GM18526 (cell line): Measurements from ENCODE around the gene BRCA2.

Experiments used
- POLR2A ChIP-seq: IDR thresholded peaks from 3 replicates; pipeline ENCODE4 v1.6.1; 2011; ENCODE audit not compliant: insufficient read length; ENCODE audit errors: extremely low read depth

Gene BRCA2

GRCh38 chr13:32408296-32409000 lies 93.1 kb downstream of the BRCA2 start:
- no peak for TF ChIP-seq POLR2A

DNA sequence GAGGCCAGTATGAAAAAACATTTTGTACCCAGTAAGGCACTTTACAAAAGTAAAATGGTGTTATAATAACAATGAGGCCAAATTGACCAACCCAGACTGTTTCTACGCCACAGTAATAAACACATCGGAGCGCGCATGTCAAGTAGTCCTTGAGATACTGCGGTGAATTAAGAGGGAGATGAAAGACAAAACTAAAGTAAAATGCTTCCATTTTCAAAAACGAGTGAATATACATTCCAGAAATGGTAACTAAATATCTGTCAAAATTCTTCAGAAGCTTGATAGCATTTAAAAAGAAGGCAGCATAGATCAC lies 93.6 kb downstream of the BRCA2 start:
- TF ChIP-seq POLR2A = no peak

DNA sequence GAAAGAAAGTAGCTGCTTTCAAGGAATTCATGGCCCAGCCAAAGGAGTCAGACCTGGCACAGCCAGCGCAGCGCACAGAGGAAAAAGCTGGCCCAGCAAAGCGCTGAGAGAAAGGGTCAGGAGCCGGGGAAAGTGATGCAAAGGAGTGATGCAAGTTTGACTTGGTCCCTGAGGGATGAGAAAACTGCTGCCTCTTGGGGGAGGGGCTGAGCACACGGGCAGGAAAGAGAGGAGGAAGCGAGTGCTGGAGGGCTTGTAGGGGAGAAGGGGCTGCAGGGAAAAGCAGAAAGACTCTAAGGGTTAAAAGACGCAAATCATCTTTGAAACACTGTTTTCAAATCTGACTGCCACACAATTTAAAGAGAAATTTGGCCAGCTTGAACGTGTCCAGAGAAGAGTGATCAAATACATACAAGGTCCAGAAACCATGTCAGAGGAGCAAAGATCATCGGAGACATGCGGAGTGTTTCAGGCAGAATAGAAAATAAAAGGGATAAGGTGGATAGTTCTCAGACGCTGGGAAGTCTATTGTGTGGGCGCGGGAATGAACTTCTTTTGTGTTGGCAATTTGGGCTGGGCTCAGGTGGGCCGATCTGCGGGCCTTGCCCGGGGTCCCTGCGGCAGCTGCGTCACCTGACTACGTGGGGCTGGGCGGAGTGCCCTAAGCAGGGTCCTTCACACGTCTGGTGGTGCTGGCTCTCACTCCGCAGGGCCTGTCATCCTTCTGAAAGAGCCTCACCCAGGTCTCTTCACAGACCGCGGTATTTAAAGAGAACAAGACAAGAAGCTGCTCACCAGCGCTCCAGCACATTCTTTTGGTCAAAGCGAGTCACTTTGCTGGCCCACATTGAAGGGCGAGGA lies 94.5 kb downstream of the BRCA2 start:
- no peak for TF ChIP-seq POLR2A

DNA sequence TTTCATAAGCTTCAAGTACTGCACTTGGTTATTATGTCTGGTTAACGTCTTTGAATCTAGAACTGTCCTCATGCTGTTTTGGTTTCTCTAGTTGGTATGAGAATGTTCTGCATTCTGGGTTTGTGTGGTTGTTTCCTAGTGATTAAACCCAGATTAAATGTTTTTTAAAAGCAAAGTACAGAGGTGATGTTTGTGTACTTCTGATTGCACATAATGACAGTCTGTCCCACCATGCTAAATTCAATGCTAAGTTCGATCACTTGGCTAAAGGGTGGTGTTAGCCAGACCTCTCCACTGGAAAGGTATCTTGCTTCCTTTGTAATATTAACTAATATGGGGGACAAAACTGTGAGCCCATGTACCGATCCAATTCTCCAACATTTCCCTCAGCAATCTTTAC lies 98.0 kb downstream of the BRCA2 start:
- no peak for TF ChIP-seq POLR2A

DNA sequence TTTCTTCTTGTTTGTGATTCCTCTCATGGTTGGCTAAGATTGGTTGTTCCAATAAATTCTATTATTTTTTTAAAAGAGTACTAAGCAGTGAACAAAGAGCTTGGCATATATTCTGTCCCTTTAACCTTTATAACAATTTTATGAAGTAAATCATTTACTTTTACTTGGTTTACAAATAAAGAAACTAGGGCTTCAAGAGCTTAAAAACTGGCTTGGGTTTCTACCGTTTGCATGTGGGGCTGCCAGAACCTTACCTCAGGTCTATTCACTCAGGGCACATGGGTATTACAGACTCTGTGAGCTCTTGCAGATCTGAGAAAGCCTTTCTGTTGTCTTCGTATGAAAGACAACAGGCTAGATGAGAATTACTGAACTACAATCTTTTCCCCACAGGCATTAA lies 99.3 kb downstream of the BRCA2 start:
- TF ChIP-seq POLR2A = no peak

DNA sequence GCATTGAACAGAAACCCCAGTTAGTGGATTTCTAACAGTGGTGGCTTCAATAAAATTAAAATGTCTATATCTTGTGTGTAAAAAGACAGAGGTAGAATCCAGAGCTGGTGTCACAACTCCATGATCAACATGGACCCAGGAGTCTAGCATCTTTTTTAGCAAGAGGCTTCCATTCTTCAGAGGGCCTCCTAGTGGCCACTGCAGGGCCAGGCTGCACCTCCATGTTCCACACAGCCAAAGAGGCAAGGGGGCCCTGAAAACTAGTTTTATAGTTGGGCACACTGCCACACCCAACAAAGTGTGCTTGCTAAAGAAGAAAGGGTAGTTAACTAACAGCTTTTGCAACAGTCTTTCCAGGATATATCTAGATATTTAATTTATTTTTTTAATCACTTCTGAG lies 99.7 kb downstream of the BRCA2 start:
- no peak for TF ChIP-seq POLR2A

DNA sequence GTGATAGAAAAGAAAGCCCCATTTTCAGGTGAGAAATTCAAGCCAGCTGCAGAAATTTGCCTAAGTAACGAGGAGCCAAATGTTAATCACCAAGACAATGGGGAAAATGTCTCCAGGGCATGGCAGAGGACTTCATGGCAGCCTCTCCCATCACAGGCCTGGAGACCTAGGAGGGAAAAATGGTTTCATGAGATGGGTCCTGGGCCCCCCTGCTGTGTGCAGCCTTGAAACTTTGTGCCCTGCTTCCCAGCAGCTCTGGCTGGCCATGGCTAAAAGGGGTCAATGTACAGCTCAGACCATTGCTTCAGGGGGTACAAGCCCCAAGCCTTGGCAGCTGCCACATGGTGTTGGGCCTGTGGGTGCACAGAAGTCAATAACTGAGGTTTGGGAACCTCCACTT lies 102.7 kb downstream of the BRCA2 start:
- TF ChIP-seq POLR2A = no peak

DNA sequence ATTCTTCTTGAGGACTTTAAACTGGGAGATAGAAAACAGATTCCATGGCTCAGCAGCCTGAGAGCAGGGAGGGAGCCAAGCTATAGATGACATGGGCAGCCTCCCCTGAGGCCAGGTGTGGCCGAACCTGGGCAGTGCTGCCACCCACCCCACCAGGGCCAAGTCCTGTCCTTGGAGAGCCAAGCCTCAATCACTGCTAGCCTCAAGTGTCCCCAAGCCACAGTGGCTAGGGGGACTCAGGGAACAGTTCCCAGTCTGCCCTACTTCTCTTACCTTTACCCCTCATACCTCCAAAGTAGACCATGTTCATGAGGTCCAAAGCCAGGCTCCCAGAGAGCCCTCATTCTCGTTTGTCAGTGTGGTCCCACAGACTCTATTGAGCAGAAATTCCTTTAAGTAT lies 104.6 kb downstream of the BRCA2 start:
- no peak for TF ChIP-seq POLR2A

DNA sequence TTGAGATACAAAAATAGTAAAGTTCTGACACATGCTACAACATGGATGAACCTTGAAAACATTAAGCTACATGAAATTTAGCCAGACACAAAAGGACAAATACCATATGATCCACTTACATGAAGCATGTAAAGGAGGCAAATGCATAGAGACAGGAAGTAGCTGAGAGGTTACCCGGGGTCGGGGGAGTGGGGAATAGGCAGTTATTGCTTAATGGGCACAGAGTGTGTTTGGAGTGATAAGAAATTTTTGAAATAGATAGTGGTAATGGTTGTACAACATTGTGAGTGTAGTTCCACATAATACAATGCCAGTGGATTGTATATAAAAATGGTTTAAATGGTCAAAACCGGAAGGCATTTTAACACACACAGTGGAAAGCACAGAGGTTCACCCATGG lies 108.3 kb downstream of the BRCA2 start:
- TF ChIP-seq POLR2A = no peak

DNA sequence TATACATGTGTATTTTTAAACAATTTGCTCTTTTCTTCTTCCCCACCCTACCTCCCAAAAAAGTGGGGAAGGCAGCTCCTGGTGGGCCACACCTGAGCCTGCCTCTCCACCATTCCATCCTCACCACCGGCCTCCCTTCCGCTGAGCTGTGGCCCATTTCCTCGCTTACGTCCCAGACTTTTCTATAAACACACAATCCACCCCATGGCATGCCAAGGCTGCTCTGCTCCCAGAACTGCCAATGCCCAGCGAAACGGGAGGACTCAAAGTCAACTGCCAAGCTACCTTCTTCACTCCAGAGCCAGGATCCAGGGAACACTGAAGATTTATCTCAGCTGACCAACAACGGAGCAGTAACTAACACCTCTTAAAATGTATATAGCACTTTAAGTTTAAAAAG lies 109.8 kb downstream of the BRCA2 start:
- no peak for TF ChIP-seq POLR2A

- no peak for TF ChIP-seq POLR2A
Measured at GRCh38 chr13:32426191-32426989, 111.1 kb downstream of the BRCA2 start.

DNA sequence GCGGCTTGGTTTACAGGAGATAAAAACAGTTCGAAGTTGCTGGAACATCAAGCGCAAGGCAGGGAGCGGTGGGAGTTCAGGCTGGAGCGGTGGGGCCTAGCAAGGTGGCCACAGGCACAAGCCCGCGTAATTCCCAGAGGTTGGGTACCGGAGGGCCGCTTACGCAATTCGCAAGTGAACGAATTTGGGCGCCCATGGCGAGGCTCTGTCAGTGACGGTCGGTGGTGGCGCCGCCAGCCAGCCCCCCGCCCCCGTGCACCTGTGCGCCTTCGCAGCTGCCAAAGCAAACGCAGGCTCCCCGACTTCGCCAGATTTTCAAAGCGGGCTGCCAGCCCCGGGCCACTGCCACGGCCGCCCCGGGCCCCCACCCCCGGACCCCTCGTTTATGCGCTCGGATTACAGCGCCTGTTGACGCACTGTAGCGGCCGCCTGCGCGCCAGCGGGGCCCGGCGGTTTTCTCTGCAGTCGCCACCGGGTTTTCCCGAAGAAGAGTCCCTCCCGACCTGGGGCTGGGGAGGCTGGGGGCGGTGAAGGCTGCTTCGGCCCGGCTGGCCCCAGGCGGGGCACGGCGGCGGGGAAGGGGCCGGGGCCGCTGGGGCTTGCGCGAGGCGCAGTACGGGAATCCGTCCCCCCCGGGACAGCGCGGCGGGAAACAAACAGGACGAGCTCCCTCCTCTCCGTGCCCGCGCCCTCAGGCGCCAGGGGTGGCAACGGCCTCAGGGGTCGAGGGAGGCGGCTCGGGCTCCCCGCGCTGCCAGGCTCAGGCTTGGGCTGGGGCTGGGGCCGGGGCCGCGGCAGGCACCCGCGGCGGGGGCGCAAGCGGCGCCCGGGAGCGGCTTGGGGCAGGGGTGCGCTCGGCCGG lies 111.9 kb downstream of the BRCA2 start:
- peak; percentile 44 for TF ChIP-seq POLR2A

DNA sequence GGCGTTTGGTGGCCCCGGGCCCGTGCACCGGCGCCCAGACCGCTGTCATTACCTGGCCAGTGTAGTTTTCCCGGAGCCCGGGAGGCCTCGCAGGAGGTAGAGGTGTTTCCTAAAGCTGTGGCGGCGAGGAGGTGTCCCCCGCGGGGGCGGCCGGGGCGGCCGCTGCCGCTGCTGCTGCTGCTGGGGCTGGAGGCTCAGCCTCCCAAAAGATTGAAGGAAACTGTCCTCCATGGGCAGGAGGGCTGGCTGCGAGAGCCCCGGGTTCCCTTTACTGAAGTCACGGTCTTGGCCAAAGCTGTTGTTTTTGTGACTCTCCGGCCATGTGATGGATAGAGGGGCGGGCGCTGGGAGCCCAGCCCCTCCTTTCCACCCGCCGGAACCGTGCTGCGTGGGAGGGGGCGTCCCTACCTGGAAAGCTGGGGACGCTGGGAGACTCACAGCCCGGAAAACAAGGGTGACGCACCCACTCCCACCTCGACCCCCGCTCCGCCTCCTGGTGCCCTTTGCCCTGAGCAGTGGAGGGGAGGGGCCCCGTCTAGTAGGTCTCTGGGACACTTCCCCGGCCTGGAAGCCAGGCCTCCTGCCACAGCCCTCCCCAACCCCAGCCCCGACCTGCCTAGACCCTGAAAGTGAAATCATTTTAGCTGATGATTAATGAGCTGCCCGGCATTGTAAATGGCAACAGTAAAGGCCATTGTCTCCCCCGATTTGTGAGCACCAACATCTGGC lies 112.7 kb downstream of the BRCA2 start, which contains the start of gene N4BP2L1:
N4BP2L1 (minus strand) TSS at position 279 of the 729 bp plus-strand sequence; CDS start at position 231, 48 bp downstream.
- TF ChIP-seq POLR2A = peak; percentile 83
